ENCODE data around the gene CCDC71.

DNA sequence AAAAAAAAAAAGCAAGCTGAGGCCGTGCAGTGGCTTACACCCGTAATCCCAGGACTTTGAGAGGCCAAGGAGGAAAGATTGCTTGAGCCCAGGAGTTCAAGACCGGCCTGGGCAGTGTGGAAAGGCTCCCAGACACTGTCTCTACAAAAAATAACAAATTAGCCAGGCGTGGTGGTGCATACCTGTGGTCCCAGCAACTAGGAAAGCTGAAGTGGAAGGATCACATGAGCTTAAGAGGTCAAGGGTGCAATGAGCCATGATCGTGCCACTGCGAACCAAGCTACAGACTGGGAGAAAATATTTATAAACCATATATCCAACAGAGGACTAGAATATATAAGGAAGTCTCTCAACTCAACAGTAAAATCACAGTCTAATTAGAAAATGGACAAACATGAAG lies 15.2 kb upstream of the CCDC71 start:
- TF ChIP-seq, protein P1, sequence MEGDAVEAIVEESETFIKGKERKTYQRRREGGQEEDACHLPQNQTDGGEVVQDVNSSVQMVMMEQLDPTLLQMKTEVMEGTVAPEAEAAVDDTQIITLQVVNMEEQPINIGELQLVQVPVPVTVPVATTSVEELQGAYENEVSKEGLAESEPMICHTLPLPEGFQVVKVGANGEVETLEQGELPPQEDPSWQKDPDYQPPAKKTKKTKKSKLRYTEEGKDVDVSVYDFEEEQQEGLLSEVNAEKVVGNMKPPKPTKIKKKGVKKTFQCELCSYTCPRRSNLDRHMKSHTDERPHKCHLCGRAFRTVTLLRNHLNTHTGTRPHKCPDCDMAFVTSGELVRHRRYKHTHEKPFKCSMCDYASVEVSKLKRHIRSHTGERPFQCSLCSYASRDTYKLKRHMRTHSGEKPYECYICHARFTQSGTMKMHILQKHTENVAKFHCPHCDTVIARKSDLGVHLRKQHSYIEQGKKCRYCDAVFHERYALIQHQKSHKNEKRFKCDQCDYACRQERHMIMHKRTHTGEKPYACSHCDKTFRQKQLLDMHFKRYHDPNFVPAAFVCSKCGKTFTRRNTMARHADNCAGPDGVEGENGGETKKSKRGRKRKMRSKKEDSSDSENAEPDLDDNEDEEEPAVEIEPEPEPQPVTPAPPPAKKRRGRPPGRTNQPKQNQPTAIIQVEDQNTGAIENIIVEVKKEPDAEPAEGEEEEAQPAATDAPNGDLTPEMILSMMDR (IDR thresholded peaks at IDR 0.05) = no peak
- TF ChIP-seq POLR2A (IDR thresholded peaks at IDR 0.05) = no peak
